ENCODE data around the gene EFCAB9. TPM values are rescaled to one million over a fixed set of nuclear protein-coding genes. Genes with fewer than 3 reads are reported as not detected.
A peak's percentile ranks its signal among the peaks of the same experiment; 100 is the strongest.

The EFCAB9 gene
- total RNA-seq, 6 experiments from 2014 or later: not detected

GRCh38 chr5:172178301-172178987 lies 15.5 kb upstream of the EFCAB9 start:
- Histone ChIP-seq H3K9me3 (no peaks in the 10 kb centered on the region), H3K4me3 (no peak overlapping the region), H3K36me3 (no peaks in the 10 kb centered on the region), H3K27ac (peak overlapping the region in 2 of 3 donors; percentile 62 to 72), H3K27me3 (no peaks in the 10 kb centered on the region), H3K4me1 (no peaks in the 10 kb centered on the region)
- 63% methylated on average over 8 of the region's 18 CpGs for WGBS (ENCODE audit: insufficient coverage, low coverage, low lambda C conversion rate, missing lambda C conversion rate)
- DNase-seq: no peak
- intact Hi-C loops (cut with DNase I): no loop called here
- peak in 1 of 4 donors; percentile 18 for ATAC-seq
- no peak for TF ChIP-seq CTCF (IDR thresholded peaks at IDR 0.05)
- TF ChIP-seq POLR2A (IDR thresholded peaks at IDR 0.05): no peak

GRCh38 chr5:172178991-172179989 lies 14.7 kb upstream of the EFCAB9 start:
- Histone ChIP-seq H3K27me3 (no peaks in the 10 kb centered on the region), H3K4me1 (no peaks in the 10 kb centered on the region), H3K4me3 (peak overlapping the region in 1 of 3 donors; percentile 1), H3K27ac (peak overlapping the region in 2 of 3 donors; percentile 62 to 72), H3K36me3 (no peaks in the 10 kb centered on the region), H3K9me3 (no peaks in the 10 kb centered on the region)
- TF ChIP-seq POLR2A (IDR thresholded peaks at IDR 0.05) (no peak), CTCF (IDR thresholded peaks at IDR 0.05) (no peak)
- ATAC-seq (peak; percentile 47 to 63 (median 60)), DNase-seq (no peak)
- intact Hi-C loops (cut with DNase I): no loop called here
- WGBS (ENCODE audit: insufficient coverage, low coverage, low lambda C conversion rate, missing lambda C conversion rate): 30% methylated on average over 15 of the region's 18 CpGs

- ATAC-seq (no peak), DNase-seq (no peak)
- no peak for TF ChIP-seq POLR2A (IDR thresholded peaks at IDR 0.05)
- TF ChIP-seq CTCF (IDR thresholded peaks at IDR 0.05): no peak
- H3K9me3 ChIP-seq: no peaks in the 10 kb centered on the region
- no peaks in the 10 kb centered on the region for H3K27me3 ChIP-seq
- H3K27ac ChIP-seq: no peak overlapping the region
- no peaks in the 10 kb centered on the region for H3K4me1 ChIP-seq
- no peak overlapping the region for H3K4me3 ChIP-seq
- no peaks in the 10 kb centered on the region for H3K36me3 ChIP-seq
- intact Hi-C loops (cut with DNase I): no loop called here
- WGBS (ENCODE audit: insufficient coverage, low coverage, low lambda C conversion rate, missing lambda C conversion rate): 88% methylated on average over 9 of the region's 9 CpGs
Observed at GRCh38 chr5:172180936-172181335, 13.0 kb upstream of the EFCAB9 start.

- Histone ChIP-seq H3K36me3 (no peaks in the 10 kb centered on the region), H3K27ac (no peak overlapping the region), H3K4me3 (no peak overlapping the region), H3K9me3 (no peaks in the 10 kb centered on the region), H3K27me3 (no peaks in the 10 kb centered on the region), H3K4me1 (no peaks in the 10 kb centered on the region)
- ATAC-seq: no peak
- no peak for TF ChIP-seq POLR2A (IDR thresholded peaks at IDR 0.05)
- no peak for TF ChIP-seq CTCF (IDR thresholded peaks at IDR 0.05)
- intact Hi-C loops (cut with DNase I): no loop called here
- 73% methylated on average over 5 of the region's 6 CpGs for WGBS (ENCODE audit: insufficient coverage, low coverage, low lambda C conversion rate, missing lambda C conversion rate)
- no peak for DNase-seq
Observed at GRCh38 chr5:172182291-172182690, 11.7 kb upstream of the EFCAB9 start.
